Esophagus (tissue), 2 donors: ENCODE results near the gene ZNF516. TPM values are rescaled to one million over a fixed set of nuclear protein-coding genes. Genes with fewer than 3 reads are reported as not detected.
A peak's percentile ranks its signal among the peaks of the same experiment; 100 is the strongest.

Source experiments
- H3K27ac ChIP-seq, 2 donors: one replicate each; pipeline ENCODE4 v1.5.1; 2013; ENCODE audit warnings: low read depth in 2 of 2, mild to moderate bottlenecking in 2 of 2, inconsistent platforms in 1 of 2, low read length in 1 of 2, moderate library complexity in 1 of 2
- H3K27me3 ChIP-seq, 2 donors: one replicate each; pipeline ENCODE4 v1.6.1; 2013; ENCODE audit warnings: low read length in 2 of 2, control low read depth in 1 of 2, mild to moderate bottlenecking in 1 of 2; ENCODE audit not compliant: insufficient read depth in 2 of 2, control insufficient read depth in 1 of 2
- H3K36me3 ChIP-seq, 2 donors: one replicate each; pipeline ENCODE4 v1.6.1; 2013; ENCODE audit warnings: low read length in 1 of 2; ENCODE audit not compliant: control insufficient read depth in 2 of 2, insufficient read depth in 2 of 2
- H3K4me1 ChIP-seq, 2 donors: one replicate each; pipeline ENCODE4 v1.6.1; 2013; ENCODE audit warnings: low read length in 1 of 2; ENCODE audit not compliant: control insufficient read depth in 2 of 2, insufficient read depth in 2 of 2
- H3K4me3 ChIP-seq, 2 donors: one replicate each; pipeline ENCODE4 v1.5.1; 2013; ENCODE audit warnings: low read length in 2 of 2, mild to moderate bottlenecking in 2 of 2, low read depth in 1 of 2, moderate library complexity in 1 of 2
- H3K9me3 ChIP-seq, 2 donors: one replicate each; pipeline ENCODE4 v1.6.1; 2013; ENCODE audit warnings: mild to moderate bottlenecking in 2 of 2, low read depth in 1 of 2, low read length in 1 of 2, moderate library complexity in 1 of 2; ENCODE audit not compliant: control insufficient read depth in 2 of 2, insufficient read depth in 1 of 2
- WGBS, 2 donors: extraction: QIAGEN DNeasy Blood & Tissue Kit; methylation state at CpG; one replicate each; pipeline ENCODE4 v1.1.7; 2013; 5-methylcytosine and 5-hydroxymethylcytosine counted together
- polyA plus RNA-seq, 2 donors: library from polyadenylated mRNA; stranded (reverse); fragments of 200-250 nt; gene quantifications; one replicate each; pipeline ENCODE4 v1.2.3, GENCODE V29; 2013
- donor health status: healthy with polysubstance abuse.
- donor health status: Bipolar disorder and iron deficiency.

Gene ZNF516
- polyA plus RNA-seq, 2 donors, result 4.0 to 5.4 TPM

DNA sequence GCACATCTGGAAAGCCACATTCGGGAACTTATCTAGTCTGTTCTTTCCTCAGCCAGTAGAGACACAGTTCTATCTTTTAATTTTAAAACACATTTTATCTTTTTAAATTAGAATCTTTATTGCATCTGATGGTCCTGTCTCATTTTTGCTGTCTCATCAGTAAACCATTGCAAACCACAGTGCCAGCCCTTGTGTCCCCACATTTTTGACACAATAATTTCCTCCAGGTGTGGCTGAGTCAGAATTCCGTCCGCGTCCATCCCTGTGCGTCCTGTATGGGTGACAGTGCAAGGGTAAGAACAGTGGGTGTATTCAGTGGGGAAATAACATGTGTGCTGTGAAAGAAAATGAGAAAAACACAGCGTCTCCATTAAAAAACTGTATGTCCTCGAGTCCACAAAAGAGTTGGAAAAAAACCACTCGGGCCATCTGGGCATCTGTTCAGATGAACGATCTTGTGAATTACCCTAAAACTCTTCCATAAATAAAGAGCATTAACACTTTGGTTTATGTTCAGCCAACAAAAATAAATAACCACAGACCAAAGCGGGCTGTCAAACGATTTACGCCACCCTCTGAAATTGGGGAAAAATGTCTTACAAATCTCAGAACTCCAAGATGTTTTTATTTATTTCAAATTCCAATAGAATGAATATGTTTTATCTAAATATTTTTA, 137.3 kb downstream of the ZNF516 start:
- H3K27me3 ChIP-seq, result no peaks in the 10 kb centered on the region
- peaks cover 9 to 16% of the 10 kb centered on the region in 2 donors for H3K36me3 ChIP-seq
- no peaks in the 10 kb centered on the region for H3K4me1 ChIP-seq
- no peak overlapping the region for H3K27ac ChIP-seq
- H3K4me3 ChIP-seq, result no peak overlapping the region
- WGBS, 2 donors, result 66 to 80% methylated on average over 12 of the region's 12 CpGs
- H3K9me3 ChIP-seq, result no peaks in the 10 kb centered on the region

DNA sequence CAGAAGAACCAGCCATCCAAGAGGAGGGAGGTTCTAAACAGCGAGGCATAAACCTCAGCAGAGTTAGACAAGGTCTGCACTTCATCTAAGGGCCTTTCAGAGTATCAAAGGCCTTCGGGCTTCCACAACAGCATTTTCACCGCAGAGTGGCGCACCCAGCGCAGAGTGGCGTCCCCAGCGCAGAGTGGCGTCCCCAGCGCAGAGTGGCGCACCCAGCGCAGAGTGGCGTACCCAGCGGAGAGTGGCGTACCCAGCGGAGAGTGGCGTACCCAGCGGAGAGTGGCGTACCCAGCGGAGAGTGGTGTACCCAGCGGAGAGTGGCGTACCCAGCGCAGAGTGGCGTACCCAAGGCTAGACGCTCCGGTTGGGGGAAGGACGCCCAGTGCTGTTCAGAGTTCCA, 137.9 kb downstream of the ZNF516 start:
- Histone ChIP-seq H3K27me3 (no peaks in the 10 kb centered on the region), H3K36me3 (peaks cover 9 to 15% of the 10 kb centered on the region in 2 donors), H3K9me3 (no peaks in the 10 kb centered on the region), H3K27ac (no peak overlapping the region), H3K4me1 (peaks cover 0 to under 1% of the 10 kb centered on the region in 2 donors), H3K4me3 (no peak overlapping the region)
- 90 to 93% methylated on average over 26 of the region's 26 CpGs for WGBS, 2 donors

DNA sequence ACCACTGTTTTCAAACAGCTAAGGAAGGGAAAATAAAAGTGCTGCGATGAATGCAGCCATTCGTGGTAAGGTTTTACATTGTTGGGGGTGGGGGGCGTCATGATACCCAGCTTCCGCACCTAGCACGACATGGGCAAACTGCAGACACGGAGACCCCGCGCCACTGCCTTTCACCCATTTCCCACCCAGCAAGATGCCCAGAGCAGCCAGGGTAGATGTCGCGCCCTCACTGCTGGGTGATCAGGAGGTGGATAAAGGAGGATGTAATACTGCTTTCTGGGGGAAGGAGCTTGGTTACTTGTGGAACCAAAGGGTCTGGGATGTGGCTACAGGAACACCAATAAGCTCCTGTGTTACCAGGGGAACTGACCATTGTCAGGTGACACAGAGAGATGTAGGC, 138.4 kb downstream of the ZNF516 start:
- Histone ChIP-seq H3K4me3 (no peak overlapping the region), H3K9me3 (no peaks in the 10 kb centered on the region), H3K36me3 (peaks cover 6 to 10% of the 10 kb centered on the region in 2 donors), H3K4me1 (peaks cover 0 to 5% of the 10 kb centered on the region in 2 donors), H3K27me3 (no peaks in the 10 kb centered on the region), H3K27ac (no peak overlapping the region)
- WGBS, 2 donors, result 96 to 97% methylated on average over 10 of the region's 10 CpGs

DNA sequence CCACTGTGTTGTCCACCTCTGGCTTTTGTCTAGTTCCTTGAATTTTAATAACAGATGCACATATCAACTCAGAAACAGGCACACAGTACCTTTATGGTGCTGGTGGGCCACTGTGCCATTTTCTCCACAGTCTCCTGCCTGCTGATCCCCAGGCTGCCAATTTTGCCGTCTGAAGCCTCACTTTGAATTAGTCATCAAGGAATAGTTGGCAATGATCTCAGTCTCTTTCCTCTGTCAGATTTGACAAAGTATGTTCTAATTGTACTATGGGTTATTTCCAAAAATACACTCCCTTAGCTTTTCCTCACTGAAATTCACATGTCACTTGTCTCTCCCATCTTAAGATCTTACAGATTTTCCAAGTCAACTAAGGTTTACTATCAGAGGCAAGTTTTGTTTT, 140.7 kb downstream of the ZNF516 start:
- H3K36me3 ChIP-seq, result peaks cover 0 to 6% of the 10 kb centered on the region in 2 donors
- H3K4me3 ChIP-seq, result no peak overlapping the region
- peaks cover 1 to 5% of the 10 kb centered on the region in 2 donors for H3K4me1 ChIP-seq
- H3K27me3 ChIP-seq, result no peaks in the 10 kb centered on the region
- 19% methylated on average over 1 of the region's 1 CpG for WGBS, 2 donors
- no peak overlapping the region for H3K27ac ChIP-seq
- H3K9me3 ChIP-seq, result no peaks in the 10 kb centered on the region

DNA sequence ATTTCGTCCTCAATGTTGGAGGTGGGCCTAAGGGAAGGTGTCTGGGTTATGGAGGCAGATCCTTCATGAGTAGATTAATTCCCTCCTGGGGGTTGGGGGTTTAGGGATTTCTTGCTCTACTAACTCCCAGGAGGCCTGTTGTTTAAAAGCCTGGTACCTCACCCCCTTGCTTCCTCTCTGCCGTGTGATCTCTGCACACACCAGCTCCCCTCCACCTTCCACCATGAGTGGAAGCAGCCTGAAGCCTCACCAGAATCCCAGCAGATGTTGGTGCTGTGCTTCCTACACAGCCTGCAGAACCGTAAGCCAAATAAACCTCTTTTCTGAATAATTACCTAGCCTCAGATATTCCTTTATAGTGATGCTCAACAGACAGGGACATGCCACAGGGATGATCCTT, 141.5 kb downstream of the ZNF516 start:
- no peak overlapping the region for H3K27ac ChIP-seq
- WGBS, 2 donors, result 74 to 88% methylated on average over 3 of the region's 3 CpGs
- no peaks in the 10 kb centered on the region for H3K9me3 ChIP-seq
- H3K4me3 ChIP-seq, result no peak overlapping the region
- H3K36me3 ChIP-seq, result peaks cover 0 to 6% of the 10 kb centered on the region in 2 donors
- peaks cover 4 to 7% of the 10 kb centered on the region in 2 donors for H3K4me1 ChIP-seq
- H3K27me3 ChIP-seq, result no peaks in the 10 kb centered on the region

DNA sequence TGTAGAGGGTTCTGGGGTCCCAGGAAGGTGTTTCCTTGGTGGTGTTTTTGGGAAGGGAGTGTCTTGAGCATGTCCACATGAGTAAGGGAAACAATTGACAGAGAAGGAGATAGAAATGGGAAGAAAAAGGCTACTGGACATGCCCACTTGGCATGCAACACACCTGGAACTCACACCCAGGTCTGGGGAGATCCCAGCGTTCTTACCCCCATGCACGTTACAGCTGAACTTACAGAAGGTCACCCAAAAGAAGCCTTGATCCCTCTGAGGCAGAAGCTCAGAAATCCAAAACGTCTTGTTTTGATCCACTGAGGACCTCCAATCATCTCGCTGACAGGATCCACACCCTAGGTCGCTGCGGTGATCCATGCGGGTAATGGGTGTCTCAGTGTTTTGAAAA, 142.0 kb downstream of the ZNF516 start:
- Histone ChIP-seq H3K36me3 (peaks cover 0 to 6% of the 10 kb centered on the region in 2 donors), H3K27me3 (no peaks in the 10 kb centered on the region), H3K27ac (no peak overlapping the region), H3K4me3 (no peak overlapping the region), H3K4me1 (peaks cover 4 to 8% of the 10 kb centered on the region in 2 donors), H3K9me3 (no peaks in the 10 kb centered on the region)
- 94 to 96% methylated on average over 7 of the region's 7 CpGs for WGBS, 2 donors

DNA sequence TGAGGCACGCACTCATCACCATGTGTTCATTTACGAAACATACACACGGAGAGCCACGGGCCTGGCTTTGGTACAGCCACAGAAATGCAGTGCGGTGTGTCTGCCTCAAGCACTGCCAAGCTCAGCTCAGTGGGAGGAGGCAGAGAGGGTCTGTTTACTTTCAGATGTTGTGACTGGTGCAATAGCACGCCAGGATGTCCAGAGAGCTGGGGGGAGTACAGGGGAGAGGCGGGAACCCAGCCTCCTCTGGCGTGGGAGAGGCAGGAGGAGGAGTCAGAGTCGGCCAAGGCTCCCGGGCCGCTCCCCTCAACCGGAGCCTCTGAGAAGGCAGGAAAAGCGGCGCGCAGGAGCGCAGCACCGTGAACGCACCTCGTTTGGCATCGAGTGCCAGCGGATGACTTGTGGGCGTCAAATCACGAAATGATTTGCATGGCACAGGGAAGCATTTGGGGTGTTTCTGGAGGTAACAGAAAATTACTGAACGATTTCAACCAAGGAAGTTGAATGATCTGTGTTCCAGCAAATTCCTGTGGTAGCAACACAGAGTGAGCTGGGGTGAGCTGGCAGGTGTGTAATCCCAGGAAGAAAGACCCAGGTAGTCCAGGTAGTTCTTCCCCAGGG, 143.0 kb downstream of the ZNF516 start:
- Histone ChIP-seq H3K9me3 (no peaks in the 10 kb centered on the region), H3K27me3 (no peaks in the 10 kb centered on the region), H3K36me3 (peaks cover 0 to 3% of the 10 kb centered on the region in 2 donors), H3K27ac (peak overlapping the region in 1 of 2 donors; percentile 29), H3K4me3 (no peak overlapping the region), H3K4me1 (peaks cover 4 to 8% of the 10 kb centered on the region in 2 donors)
- 46 to 53% methylated on average over 24 of the region's 24 CpGs for WGBS, 2 donors

DNA sequence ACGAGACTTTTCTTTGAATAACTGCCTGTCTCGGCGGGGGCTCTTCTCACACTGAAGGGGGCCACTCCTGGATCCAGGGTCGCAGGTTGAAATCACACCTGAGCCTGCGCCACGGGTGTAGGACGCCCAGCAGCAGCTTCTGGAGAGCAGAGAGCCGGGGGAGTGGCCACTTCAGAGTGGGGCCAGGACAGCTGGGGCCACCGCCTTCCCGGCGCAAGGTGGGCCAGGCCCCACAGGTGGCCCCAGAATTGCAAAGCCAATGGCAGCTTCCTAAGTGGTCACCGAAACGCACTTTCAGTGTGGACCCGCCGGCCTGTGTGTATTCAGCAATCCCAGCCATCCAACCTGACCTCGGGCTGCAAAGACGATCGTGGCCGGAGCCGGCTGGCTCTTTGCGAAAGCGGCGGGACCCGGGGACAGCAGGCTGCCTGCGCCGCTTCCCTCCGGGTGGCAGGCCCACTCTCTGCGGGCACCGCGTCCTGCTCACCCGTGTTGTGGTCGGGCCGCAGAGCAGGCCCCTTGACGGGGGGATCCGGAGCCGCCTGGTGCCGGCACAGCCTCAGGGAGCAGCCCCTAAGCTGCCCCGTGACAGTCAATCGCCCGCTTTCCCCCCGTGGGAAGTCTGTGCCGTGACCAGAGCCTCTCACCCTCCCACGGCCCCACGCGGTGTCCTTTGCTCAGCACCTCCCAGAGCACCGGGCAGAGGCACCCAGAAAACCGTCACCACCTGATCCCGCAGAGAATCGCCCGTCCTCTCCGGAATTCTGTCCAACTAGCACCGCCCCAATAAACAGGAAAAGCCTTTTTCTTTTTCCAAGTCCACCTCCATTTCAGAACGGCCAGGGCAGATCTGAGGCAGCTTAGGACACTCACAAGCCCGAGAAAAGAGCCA, 144.7 kb downstream of the ZNF516 start:
- Histone ChIP-seq H3K4me3 (no peak overlapping the region), H3K27me3 (no peaks in the 10 kb centered on the region), H3K9me3 (no peaks in the 10 kb centered on the region), H3K4me1 (peaks cover 4 to 8% of the 10 kb centered on the region in 2 donors), H3K36me3 (no peaks in the 10 kb centered on the region), H3K27ac (no peak overlapping the region)
- WGBS, 2 donors, result 83 to 85% methylated on average over 54 of the region's 54 CpGs

DNA sequence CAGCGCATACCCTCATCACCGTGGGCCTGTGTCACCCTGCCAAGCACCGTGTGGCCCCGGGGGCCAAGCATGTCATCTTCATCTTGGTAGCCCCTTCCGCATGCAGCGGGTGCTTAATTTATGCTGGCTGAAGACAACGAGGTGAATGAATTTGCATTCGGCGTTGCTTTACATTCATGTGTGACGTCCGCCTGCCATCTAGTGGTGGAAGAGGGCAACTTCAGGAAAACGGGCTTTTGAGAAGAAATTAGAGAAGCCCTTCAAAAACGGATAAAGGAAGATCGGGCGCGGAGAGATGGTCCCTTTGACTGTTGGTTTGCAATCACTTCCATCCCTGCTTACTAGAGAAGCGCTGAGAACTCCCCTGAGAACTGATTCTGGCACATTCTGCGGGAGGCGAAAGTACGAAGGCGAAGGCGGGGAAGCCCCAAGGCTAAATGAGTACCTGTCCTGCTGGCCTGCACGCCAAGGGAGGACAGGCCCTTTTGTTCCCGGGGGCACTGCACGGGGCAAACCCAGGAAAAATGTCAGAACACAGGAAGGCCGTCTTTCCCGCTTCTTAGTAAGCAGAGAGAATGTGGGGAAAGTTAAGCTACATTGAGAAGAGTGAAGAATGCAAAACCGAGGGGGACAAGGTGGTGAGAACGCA, 145.9 kb downstream of the ZNF516 start:
- Histone ChIP-seq H3K4me1 (peaks cover 4 to 8% of the 10 kb centered on the region in 2 donors), H3K4me3 (peak overlapping the region in 1 of 2 donors; percentile 16), H3K27me3 (no peaks in the 10 kb centered on the region), H3K36me3 (no peaks in the 10 kb centered on the region), H3K27ac (no peak overlapping the region), H3K9me3 (no peaks in the 10 kb centered on the region)
- 23 to 27% methylated on average over 29 of the region's 29 CpGs for WGBS, 2 donors
